Lower lobe of right lung (tissue), 2 donors: ENCODE results near the gene MON1A. TPM values are rescaled to one million over a fixed set of nuclear protein-coding genes. Genes with fewer than 3 reads are reported as not detected.

ENCODE experiments used
- ATAC-seq, 2 donors: fragments of 200-7000 bp; cut with Tn5 transposase; one replicate each; pipeline ENCODE4 v1.9.1; 2020 to 2022; ENCODE audit warnings: mild to moderate bottlenecking in 2 of 2, moderate library complexity in 2 of 2
- DNase-seq: peaks from one replicate; pipeline ENCODE4 v3.0.0-alpha.2; 2020
- H3K27ac ChIP-seq: fragments of 200-600 bp; one replicate; pipeline ENCODE4 v1.8.0; 2022
- H3K27me3 ChIP-seq: fragments of 200-600 bp; one replicate; pipeline ENCODE4 v1.8.0; 2022; ENCODE audit warnings: low read depth
- H3K36me3 ChIP-seq: fragments of 200-600 bp; one replicate; pipeline ENCODE4 v1.8.0; 2022; ENCODE audit warnings: mild to moderate bottlenecking
- H3K4me1 ChIP-seq: fragments of 200-600 bp; one replicate; pipeline ENCODE4 v1.8.0; 2022
- H3K4me3 ChIP-seq: fragments of 200-600 bp; one replicate; pipeline ENCODE4 v1.8.0; 2022; ENCODE audit warnings: mild to moderate bottlenecking
- H3K9me3 ChIP-seq: fragments of 200-600 bp; one replicate; pipeline ENCODE4 v1.8.0; 2022
- CTCF ChIP-seq: fragments of 200-600 bp; IDR thresholded peaks from one replicate; pipeline ENCODE4 v1.8.0; 2022; ENCODE audit warnings: antibody characterized with exemption, mild to moderate bottlenecking
- intact Hi-C: fragments of 100-400 bp; cut with DNase I; formaldehyde crosslinking; loops from one replicate; pipeline ENCODE4 v1.11.0; 2022
- total RNA-seq: library from RNA; stranded (reverse); fragmentation: NEBNext Ultra II Directional; extraction: Animal tissue kit (Norgen Biotek cat#: 25700); gene quantifications from one replicate; pipeline ENCODE4 v1.2.1, GENCODE V29; 2021
- donor health status: DM: no; HTN: yes; CAD: no; lungs with severe emphysema.

Gene MON1A
- total RNA-seq, 1 donor from 2014 or later = 9.7 TPM

DNA sequence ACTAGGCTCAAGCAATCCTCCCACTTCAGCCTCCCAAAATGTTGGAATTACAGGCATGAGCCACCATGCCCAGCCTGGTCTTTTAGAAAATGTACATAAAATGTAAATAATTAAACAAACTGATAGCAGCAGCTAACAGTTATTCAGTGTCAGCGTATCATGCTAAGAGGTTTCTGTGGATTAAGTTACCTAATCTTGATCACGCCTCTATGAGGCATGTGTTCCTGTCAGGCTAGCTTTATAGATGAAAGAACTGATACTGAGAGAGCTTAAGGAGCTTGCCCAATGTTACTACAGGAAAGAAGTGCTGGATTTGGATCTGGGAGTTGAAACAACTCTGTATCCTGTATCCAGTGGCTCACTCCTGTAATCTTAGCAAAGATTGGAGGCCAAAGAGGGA is 14.7 kb downstream of the MON1A start:
- ATAC-seq (peak; percentile 18 to 48), DNase-seq (no peak)
- H3K27me3 ChIP-seq = no peaks in the 10 kb centered on the region
- no peaks in the 10 kb centered on the region for H3K9me3 ChIP-seq
- peaks cover 31% of the 10 kb centered on the region for H3K36me3 ChIP-seq
- H3K4me3 ChIP-seq = no peak overlapping the region
- intact Hi-C loops = no loop called here
- no peaks in the 10 kb centered on the region for H3K4me1 ChIP-seq
- H3K27ac ChIP-seq = no peak overlapping the region
- TF ChIP-seq CTCF = no peak

DNA sequence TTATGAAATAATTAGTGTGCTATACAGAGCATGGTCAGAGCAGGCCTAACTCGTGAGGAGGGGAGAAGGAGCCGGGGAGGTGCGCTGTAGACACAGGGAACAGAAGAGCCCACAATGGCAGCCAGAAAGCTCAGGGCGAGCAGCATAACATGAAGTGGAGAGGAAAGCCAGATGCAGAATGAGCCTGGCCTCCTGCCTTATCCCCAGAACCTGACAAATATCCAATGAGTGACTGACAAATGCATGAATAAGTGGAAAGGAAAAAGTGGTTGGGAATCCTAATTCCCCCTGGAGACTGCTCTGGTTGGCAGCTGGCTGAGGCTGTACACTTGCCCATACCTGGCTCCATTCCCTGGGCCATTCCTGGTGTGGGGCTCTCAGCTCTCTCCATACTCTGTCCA is 16.7 kb downstream of the MON1A start:
- TF ChIP-seq CTCF = no peak
- intact Hi-C loops = no loop called here

GRCh38 chr3:49911611-49912010 is 18.0 kb downstream of the MON1A start:
- ATAC-seq (no peak), DNase-seq (no peak)
- Histone ChIP-seq H3K27ac (no peak overlapping the region), H3K9me3 (no peaks in the 10 kb centered on the region), H3K4me1 (peaks cover 2% of the 10 kb centered on the region), H3K36me3 (peaks cover 45% of the 10 kb centered on the region), H3K27me3 (no peaks in the 10 kb centered on the region), H3K4me3 (no peak overlapping the region)
- intact Hi-C loops = no loop called here
- no peak for TF ChIP-seq CTCF

More for the DNA sequence above, 16.7 kb downstream of the MON1A start:
- Histone ChIP-seq H3K4me3 (no peak overlapping the region), H3K36me3 (peaks cover 45% of the 10 kb centered on the region), H3K27me3 (no peaks in the 10 kb centered on the region), H3K9me3 (no peaks in the 10 kb centered on the region), H3K27ac (no peak overlapping the region), H3K4me1 (no peaks in the 10 kb centered on the region)
- ATAC-seq (no peak), DNase-seq (no peak)

GRCh38 chr3:49911124-49911420 is 18.5 kb downstream of the MON1A start:
- no peak for TF ChIP-seq CTCF
- Histone ChIP-seq H3K27me3 (no peaks in the 10 kb centered on the region), H3K9me3 (no peaks in the 10 kb centered on the region), H3K27ac (no peak overlapping the region), H3K4me1 (peaks cover 7% of the 10 kb centered on the region), H3K36me3 (peaks cover 45% of the 10 kb centered on the region), H3K4me3 (no peak overlapping the region)
- intact Hi-C loops = no loop called here
- DNase-seq (no peak), ATAC-seq (no peak)

- ATAC-seq (no peak), DNase-seq (no peak)
- peaks cover 12% of the 10 kb centered on the region for H3K4me1 ChIP-seq
- intact Hi-C loops = no loop called here
- no peak overlapping the region for H3K27ac ChIP-seq
- H3K36me3 ChIP-seq = peaks cover 45% of the 10 kb centered on the region
- TF ChIP-seq CTCF = no peak
- H3K27me3 ChIP-seq = no peaks in the 10 kb centered on the region
- H3K9me3 ChIP-seq = no peaks in the 10 kb centered on the region
- H3K4me3 ChIP-seq = no peak overlapping the region
Measured at GRCh38 chr3:49910409-49911123, 19.0 kb downstream of the MON1A start.
